DND-41 (cell line): ENCODE measurements around the gene AVL9.

Source experiments
- CTCF ChIP-seq: IDR thresholded peaks from 2 replicates; pipeline ENCODE4 v1.5.1; 2012; ENCODE audit warnings: borderline replicate concordance, low read length, moderate library complexity, mild to moderate bottlenecking; ENCODE audit not compliant: poor library complexity, severe bottlenecking; ENCODE audit errors: extremely low read depth
- EZH2 ChIP-seq: IDR thresholded peaks from 3 replicates; pipeline ENCODE4 v1.6.1; 2012; ENCODE audit warnings: borderline replicate concordance, low read depth, mild to moderate bottlenecking, moderate library complexity, low read length, inconsistent platforms; ENCODE audit not compliant: severe bottlenecking

- TF ChIP-seq CTCF: no peak
- no peak for TF ChIP-seq EZH2
These were observed 30.6 kb downstream of the AVL9 start for GRCh38 chr7:32525839-32526238.
